K562 (cell line): ENCODE measurements around the gene FOS. TPM values are rescaled to one million over a fixed set of nuclear protein-coding genes. Genes with fewer than 3 reads are reported as not detected.

Experiments used
- ATAC-seq: fragments of 200-7000 bp; cut with Tn5 transposase; 3 replicates; pipeline ENCODE4 v1.9.1; 2020; ENCODE audit warnings: moderate library complexity
- BruUV-seq: library from RNA; stranded (reverse); fragments of 400-500 nt; replicated peaks from 2 replicates; lab custom pipeline; 2021; lab: Mats Ljungman, UMichigan
- CTCF ChIA-PET: fragments of 300-600 bp; formaldehyde crosslinking; extraction: SDS; loops from one replicate; lab custom pipeline; 2021; ENCODE audit warnings: low intra/inter-chr PET ratio; lab: Yijun Ruan, JAX
- POLR2A ChIA-PET: fragments of 300-600, 350-650 bp; sonication (Branson Sonifier 250); formaldehyde crosslinking; extraction: SDS; loops from one replicate; lab custom pipeline; 2021; ENCODE audit warnings: antibody characterized with exemption, inconsistent platforms; lab: Yijun Ruan, JAX
- DNase-seq, 4 experiments: peaks; one replicate each; pipeline versions ENCODE4 v3.0.0 to v3.0.0-alpha.2; 2011 to 2018; ENCODE audit warnings: low spot score in 3 of 4, mixed read lengths in 3 of 4; ENCODE audit errors: extremely low read depth in 1 of 4
- FAIRE-seq: peaks from 2 replicates; lab custom pipeline; 2011; peaks lifted over from hg19 to GRCh38; lab: Jason Lieb, UNC
- H2AFZ ChIP-seq: 2 replicates; pipeline ENCODE4 v1.6.0; 2011; ENCODE audit warnings: low read depth, low read length, control low read depth, inconsistent platforms
- H3K27ac ChIP-seq: fragments of 200-600 bp; 3 replicates; pipeline ENCODE4 v1.8.0; 2011; ENCODE audit warnings: low read depth, mild to moderate bottlenecking, control low read depth, inconsistent platforms, low read length, moderate library complexity, mixed read lengths; ENCODE audit errors: extremely low read depth
- H3K27me3 ChIP-seq, 2 experiments: fragments of 300-600 bp in 1 of 2; 2 replicates in 1 of 2; 3 replicates in 1 of 2; pipeline versions ENCODE4 v1.6.0 to v1.8.0; 2011; ENCODE audit warnings: inconsistent platforms in 2 of 2, low read length in 2 of 2, mild to moderate bottlenecking in 1 of 2, mixed read lengths in 1 of 2, moderate library complexity in 1 of 2; ENCODE audit not compliant: control insufficient read depth in 2 of 2, insufficient read depth in 2 of 2
- H3K36me3 ChIP-seq: fragments of 300-600 bp; 3 replicates; pipeline ENCODE4 v1.8.0; 2011; ENCODE audit warnings: mild to moderate bottlenecking, low read length, inconsistent platforms; ENCODE audit not compliant: control insufficient read depth, insufficient read depth
- H3K4me1 ChIP-seq, 2 experiments: fragments of 200-600 bp in 1 of 2; replicated peaks in 1 of 2; 2 replicates in 1 of 2; 3 replicates in 1 of 2; pipeline versions ENCODE4 v1.5.1 to v1.8.0; 2011; ENCODE audit warnings: inconsistent platforms in 2 of 2, low read length in 2 of 2, mild to moderate bottlenecking in 1 of 2, mixed read lengths in 1 of 2, moderate library complexity in 1 of 2; ENCODE audit not compliant: control insufficient read depth in 2 of 2, insufficient read depth in 2 of 2
- H3K4me2 ChIP-seq: 2 replicates; pipeline ENCODE4 v1.6.1; 2011; ENCODE audit warnings: low read length, control low read depth, inconsistent platforms, mixed read lengths; ENCODE audit not compliant: insufficient read depth
- H3K4me3 ChIP-seq: fragments of 200-600 bp; sonication (generic), shearing (Covaris generic); 2 replicates; pipeline ENCODE4 v1.5.1; 2016; ENCODE audit warnings: control low read depth, inconsistent platforms
- H3K79me2 ChIP-seq: fragments of 200-600 bp; 3 replicates; pipeline ENCODE4 v1.8.0; 2011; ENCODE audit warnings: low read length, inconsistent platforms; ENCODE audit not compliant: control insufficient read depth, insufficient read depth
- H3K9ac ChIP-seq, 2 experiments: 2 replicates each; pipeline versions ENCODE4 v1.6.0 to v1.6.1; 2011; ENCODE audit warnings: low read depth in 2 of 2, low read length in 2 of 2, control low read depth in 1 of 2, inconsistent platforms in 1 of 2, mild to moderate bottlenecking in 1 of 2, mixed read lengths in 1 of 2; ENCODE audit not compliant: insufficient read depth in 1 of 2
- H3K9me1 ChIP-seq: one replicate; pipeline ENCODE4 v1.6.0; 2011; ENCODE audit warnings: inconsistent platforms, mild to moderate bottlenecking, low read length, moderate library complexity; ENCODE audit not compliant: control insufficient read depth, insufficient read depth
- H3K9me3 ChIP-seq: replicated peaks from 2 replicates; pipeline ENCODE4 v1.5.1; 2011; ENCODE audit warnings: low read depth, low read length, inconsistent platforms; ENCODE audit not compliant: control insufficient read depth, insufficient read depth
- H4K20me1 ChIP-seq: replicated peaks from 2 replicates; pipeline ENCODE4 v1.6.1; 2011; ENCODE audit warnings: low read length, inconsistent platforms, mixed read lengths; ENCODE audit not compliant: control insufficient read depth, insufficient read depth
- E2F3 ChIP-seq: fragments of 250-450 bp; sonication (Bioruptor Pico); IDR thresholded peaks from 2 replicates; pipeline ENCODE4 v1.4.0; 2020; ENCODE audit warnings: mild to moderate bottlenecking
- GATAD2A ChIP-seq: fragments of 450-650 bp; IDR thresholded peaks from 2 replicates; pipeline ENCODE4 v1.6.1; 2017
- HDAC3 ChIP-seq: fragments of 450-650 bp; IDR thresholded peaks from 2 replicates; pipeline ENCODE4 v1.6.1; 2018; ENCODE audit warnings: borderline replicate concordance, mild to moderate bottlenecking, moderate library complexity; ENCODE audit not compliant: partially characterized antibody
- JUND ChIP-seq, 2 experiments: IDR thresholded peaks; 2 replicates in 1 of 2; 3 replicates in 1 of 2; pipeline ENCODE4 v1.6.1; 2011; ENCODE audit warnings: borderline replicate concordance in 2 of 2, low read depth in 2 of 2, low read length in 2 of 2, improper control_type of control experiment in 1 of 2, missing biosample characterization in 1 of 2, missing genetic modification characterization in 1 of 2, missing genetic modification reagents in 1 of 2
- MCM2 ChIP-seq: fragments of 450-650 bp; IDR thresholded peaks from 2 replicates; pipeline ENCODE4 v1.6.1; 2017; ENCODE audit warnings: low read depth, mild to moderate bottlenecking
- MLX ChIP-seq, 2 experiments: fragments of 450-650 bp in 1 of 2; sonication (generic) in 1 of 2; formaldehyde crosslinking; conservative IDR thresholded peaks; 2 replicates each; pipeline versions ENCODE4 v1.4.0 to v1.8.1; 2020 to 2022; ENCODE audit warnings: mild to moderate bottlenecking in 1 of 2, missing genetic modification reagents in 1 of 2
- NCOA2 ChIP-seq, 2 experiments: fragments of 450-650 bp; IDR thresholded peaks; 2 replicates each; pipeline ENCODE4 v1.6.1; 2018; ENCODE audit warnings: mild to moderate bottlenecking in 2 of 2, moderate library complexity in 1 of 2; ENCODE audit not compliant: partially characterized antibody in 2 of 2
- SMARCA5 ChIP-seq: fragments of 450-650 bp; IDR thresholded peaks from 2 replicates; pipeline ENCODE4 v1.6.1; 2016
- SRSF9 ChIP-seq: fragments of 200-400 bp; formaldehyde crosslinking; IDR thresholded peaks from 2 replicates; pipeline ENCODE4 v1.6.1; 2017; ENCODE audit warnings: low read depth, low read length, borderline replicate concordance
- STAT5A ChIP-seq: IDR thresholded peaks from 2 replicates; pipeline ENCODE4 v1.6.1; 2012; ENCODE audit warnings: low read length, inconsistent platforms, borderline replicate concordance
- TEAD2 ChIP-seq: fragments of 450-650 bp; IDR thresholded peaks from 2 replicates; pipeline ENCODE4 v1.6.1; 2016; ENCODE audit warnings: missing genetic modification characterization, control low read depth, missing compliant biosample characterization
- TFE3 ChIP-seq: fragments of 450-650 bp; formaldehyde crosslinking; IDR thresholded peaks from 2 replicates; pipeline ENCODE4 v1.4.0; 2020; ENCODE audit warnings: mild to moderate bottlenecking, mixed read lengths
- WGBS: fragments of 100-300 bp; shearing (Covaris generic); methylation state at CpG from one replicate; pipeline ENCODE4 v1.1.6; 2016; ENCODE audit warnings: low coverage, mixed read lengths; ENCODE audit not compliant: insufficient coverage; ENCODE audit errors: missing lambda C conversion rate; 5-methylcytosine and 5-hydroxymethylcytosine counted together
- in situ Hi-C: fragments of 300-500 bp; cut with MboI; formaldehyde crosslinking; loops from 4 replicates; pipeline ENCODE4 v1.15.0; 2018; ENCODE audit warnings: inconsistent platforms, mixed read lengths
- intact Hi-C: fragments of 100-400 bp; cut with micrococcal nuclease; formaldehyde crosslinking; loops from 2 replicates; pipeline ENCODE4 v1.14.2; 2022
- polyA plus RNA-seq, 8 experiments: library from polyadenylated mRNA; depleted of rRNA in 4 of 8; stranded (reverse) in 5 of 8; unstranded in 3 of 8; fragments of >200 nt; fragmentation: Nextera tagmentation in 2 of 8; fragmentation: Illumina TruSeq in 1 of 8; extraction: Ambion mirVana in 2 of 8; extraction: Trizol in 1 of 8; gene quantifications; 2 replicates each; pipeline versions ENCODE4 v1.2.1 to v1.2.3, GENCODE V29; 2011 to 2014; ENCODE audit warnings: inconsistent platforms in 1 of 8, missing spikeins in 1 of 8
- total RNA-seq, 7 experiments: library from RNA; depleted of rRNA in 6 of 7; stranded (reverse); fragments of >200 nt in 6 of 7; fragmentation: Illumina TruSeq in 2 of 7; extraction: Trizol in 2 of 7; gene quantifications; 2 replicates each; pipeline versions ENCODE4 v1.2.1 to v1.2.3, GENCODE V29; 2011 to 2021; ENCODE audit warnings: low replicate concordance in 1 of 7
- TF ChIP-seq, protein P1 (sequence below): sonication (generic); formaldehyde crosslinking; IDR thresholded peaks from 2 replicates; pipeline ENCODE4 v1.8.0; 2022; ENCODE audit warnings: mild to moderate bottlenecking, missing genetic modification reagents

Gene FOS
- total and polyA plus RNA-seq, 9 of the 15 experiments (the other 6 are each of a cell fraction or from before 2014, with no cell fraction given) = 0.54 to 13.8 (median 8.9) TPM

GRCh38 chr14:75312341-75312740 lies 33.7 kb downstream of the FOS start:
- Histone ChIP-seq H3K36me3 (no peaks in the 10 kb centered on the region), H3K4me2 (no peak overlapping the region), H4K20me1 (no peaks in the 10 kb centered on the region), H3K9ac (no peak overlapping the region), H3K27ac (no peak overlapping the region), H3K27me3 (peaks cover 2 to 18% of the 10 kb centered on the region in 2 experiments; a peak in 3 of 5 replicates), H3K9me3 (no peaks in the 10 kb centered on the region), H2AFZ (no peak overlapping the region), H3K79me2 (no peaks in the 10 kb centered on the region), H3K9me1 (no peaks in the 10 kb centered on the region), H3K4me3 (no peak overlapping the region), H3K4me1 (peaks cover 0 to 3% of the 10 kb centered on the region in 2 experiments; a peak in 4 of 5 replicates)
- no TSS peak for BruUV-seq
- intact Hi-C loops (no loop called here), in situ Hi-C loops (no loop called here)
- no peak for ATAC-seq
- no peak for FAIRE-seq
- no peak for DNase-seq
- ChIA-PET POLR2A (interaction anchor here (0.6 to 0.7 kb wide), 2 partner anchors 158 to 185 kb away, joined by 3 read pairs; no protein-coding TSS in a partner anchor), CTCF (no interaction called here)
- TF ChIP-seq TEAD2 (tag) (no peak), NCOA2 (IDR thresholded peaks at IDR 0.05; ENCODE audit: partially characterized antibody in 2 of 2) (no peak), SRSF9 (no peak), STAT5A (no peak), SMARCA5 (no peak), HDAC3 (no peak)
- WGBS = 11% methylated on average over 4 of the region's 4 CpGs

DNA sequence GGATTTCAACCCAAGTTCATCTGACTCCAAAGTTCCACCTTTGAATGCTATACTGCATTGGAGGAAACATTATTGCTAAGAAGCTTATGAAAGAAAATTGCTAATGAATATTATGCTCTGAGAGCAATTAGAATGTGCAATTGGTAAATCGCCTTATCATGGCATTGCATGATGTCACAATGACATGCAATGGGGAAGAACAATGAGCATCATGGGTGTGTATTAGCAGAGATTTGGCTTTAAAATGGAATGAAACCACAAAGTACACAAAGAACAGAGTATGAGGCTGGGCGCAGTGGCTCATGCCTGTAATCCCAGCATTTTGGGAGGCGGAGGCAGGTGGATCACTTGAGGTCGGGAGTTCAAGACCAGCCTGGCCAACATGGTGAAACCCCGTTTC lies 34.7 kb downstream of the FOS start:
- ChIA-PET CTCF (no interaction called here), POLR2A (interaction anchor here (0.6 to 0.7 kb wide), 2 partner anchors 182 to 184 kb away, joined by 3 read pairs; no protein-coding TSS in a partner anchor)
- H3K9me3 ChIP-seq = no peaks in the 10 kb centered on the region
- WGBS = 0% methylated on average over 5 of the region's 5 CpGs
- H3K4me2 ChIP-seq = no peak overlapping the region
- in situ Hi-C loops = no loop called here
- intact Hi-C loops = no loop called here
- peaks cover 0 to 3% of the 10 kb centered on the region in 2 experiments; a peak in 4 of 5 replicates for H3K4me1 ChIP-seq
- H3K79me2 ChIP-seq = no peaks in the 10 kb centered on the region
- H4K20me1 ChIP-seq = no peaks in the 10 kb centered on the region
- H3K27me3 ChIP-seq = peaks cover 2 to 18% of the 10 kb centered on the region in 2 experiments; a peak in 3 of 5 replicates
- no peak for ATAC-seq
- BruUV-seq = no TSS peak
- H3K9ac ChIP-seq = no peak overlapping the region
- DNase-seq = no peak
- no peak overlapping the region for H3K27ac ChIP-seq
- no peak overlapping the region for H2AFZ ChIP-seq
- no peak for FAIRE-seq
- H3K4me3 ChIP-seq = no peak overlapping the region
- H3K9me1 ChIP-seq = no peaks in the 10 kb centered on the region
- no peaks in the 10 kb centered on the region for H3K36me3 ChIP-seq
- TF ChIP-seq GATAD2A (no peak), E2F3 (no peak), MLX (CRISPR knock-in tag; conservative IDR thresholded peaks at IDR 0.05) (no peak), TFE3 (CRISPR knock-in tag) (no peak), JUND (IDR thresholded peaks at IDR 0.05; ENCODE audit: borderline replicate concordance, low read depth, low read length) (no peak), JUND (tag; IDR thresholded peaks at IDR 0.05; ENCODE audit: borderline replicate concordance, low read depth, low read length) (no peak), MCM2 (no peak)
- TF ChIP-seq, protein P1, sequence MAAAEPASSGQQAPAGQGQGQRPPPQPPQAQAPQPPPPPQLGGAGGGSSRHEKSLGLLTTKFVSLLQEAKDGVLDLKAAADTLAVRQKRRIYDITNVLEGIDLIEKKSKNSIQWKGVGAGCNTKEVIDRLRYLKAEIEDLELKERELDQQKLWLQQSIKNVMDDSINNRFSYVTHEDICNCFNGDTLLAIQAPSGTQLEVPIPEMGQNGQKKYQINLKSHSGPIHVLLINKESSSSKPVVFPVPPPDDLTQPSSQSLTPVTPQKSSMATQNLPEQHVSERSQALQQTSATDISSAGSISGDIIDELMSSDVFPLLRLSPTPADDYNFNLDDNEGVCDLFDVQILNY (CRISPR knock-in tag) = no peak
